Measurements from ENCODE around the gene SLC10A7. TPM values are rescaled to one million over a fixed set of nuclear protein-coding genes. Genes with fewer than 3 reads are reported as not detected.

Gene SLC10A7
- total and polyA plus RNA-seq, 4 donors = 3.7 to 18.7 (median 7.6) TPM

- TF ChIP-seq TAF1 (conservative IDR thresholded peaks at IDR 0.05) = no peak
- TF ChIP-seq RAD21 (IDR thresholded peaks at IDR 0.05) = no peak
- no peak for TF ChIP-seq ATF3 (IDR thresholded peaks at IDR 0.05)
- no peak for TF ChIP-seq GABPA (IDR thresholded peaks at IDR 0.05 in 1 of 2, conservative IDR thresholded peaks at IDR 0.05 in 1 of 2)
- no peak for TF ChIP-seq SP1 (IDR thresholded peaks at IDR 0.05)
- TF ChIP-seq FOXA2 (IDR thresholded peaks at IDR 0.05) = no peak
- TF ChIP-seq FOXA1 (IDR thresholded peaks at IDR 0.05) = no peak
- no peak for TF ChIP-seq EGR1 (IDR thresholded peaks at IDR 0.05; ENCODE audit: low read depth in 2 of 2)
- no peak for TF ChIP-seq ZBTB33 (IDR thresholded peaks at IDR 0.05)
- TF ChIP-seq RXRA (IDR thresholded peaks at IDR 0.05) = no peak
- TF ChIP-seq HNF4G (IDR thresholded peaks at IDR 0.05) = no peak
- TF ChIP-seq HNF4A (conservative IDR thresholded peaks at IDR 0.05) = no peak
- TF ChIP-seq CTCF (IDR thresholded peaks at IDR 0.05; ENCODE audit: low read depth, low read length, missing input control) = no peak
- TF ChIP-seq MAX (IDR thresholded peaks at IDR 0.05) = no peak
- TF ChIP-seq JUND (IDR thresholded peaks at IDR 0.05) = no peak
- no peak for TF ChIP-seq YY1 (IDR thresholded peaks at IDR 0.05)
- no peak for TF ChIP-seq NR2F2 (IDR thresholded peaks at IDR 0.05)
- 97% methylated on average over 1 of the region's 1 CpG for WGBS
- Histone ChIP-seq H3K4me3 (ENCODE audit: low read depth in 1 of 3, low read length in 3 of 3) (no peak overlapping the region), H3K9ac (ENCODE audit: low read depth in 1 of 2, low read length in 2 of 2) (no peak overlapping the region), H3K27me3 (ENCODE audit: control insufficient read depth in 4 of 4, insufficient read depth in 4 of 4, low read length in 3 of 4) (no peaks in the 10 kb centered on the region), H3K9me3 (ENCODE audit: control insufficient read depth in 4 of 4, low read length in 3 of 4) (no peaks in the 10 kb centered on the region), H3K4me1 (ENCODE audit: control insufficient read depth in 4 of 4, insufficient read depth in 4 of 4, low read length in 3 of 4) (no peaks in the 10 kb centered on the region), H3K27ac (ENCODE audit: low read depth in 1 of 2, low read length in 2 of 2) (no peak overlapping the region), H3K36me3 (ENCODE audit: control insufficient read depth in 4 of 4, insufficient read depth in 3 of 4, low read depth in 1 of 4, low read length in 3 of 4) (no peaks in the 10 kb centered on the region)
- DNase-seq (ENCODE audit: low spot score) = no peak
These were observed 149.9 kb downstream of the SLC10A7 start for GRCh38 chr4:146371812-146372211.

GRCh38 chr4:146370841-146371240 is 150.9 kb downstream of the SLC10A7 start:
- no peaks in the 10 kb centered on the region for H3K9me3 ChIP-seq (ENCODE audit: control insufficient read depth in 4 of 4, low read length in 3 of 4)
- TF ChIP-seq HNF4A (conservative IDR thresholded peaks at IDR 0.05) (no peak), MAX (IDR thresholded peaks at IDR 0.05) (no peak), CTCF (IDR thresholded peaks at IDR 0.05; ENCODE audit: low read depth, low read length, missing input control) (no peak), REST (IDR thresholded peaks at IDR 0.05) (no peak), EGR1 (IDR thresholded peaks at IDR 0.05; ENCODE audit: low read depth in 2 of 2) (no peak), FOXA2 (IDR thresholded peaks at IDR 0.05) (no peak)
- H3K27ac ChIP-seq (ENCODE audit: low read depth in 1 of 2, low read length in 2 of 2) = no peak overlapping the region
- no peak overlapping the region for H3K9ac ChIP-seq (ENCODE audit: low read depth in 1 of 2, low read length in 2 of 2)
- H3K27me3 ChIP-seq (ENCODE audit: control insufficient read depth in 4 of 4, insufficient read depth in 4 of 4, low read length in 3 of 4) = no peaks in the 10 kb centered on the region
- no peaks in the 10 kb centered on the region for H3K4me1 ChIP-seq (ENCODE audit: control insufficient read depth in 4 of 4, insufficient read depth in 4 of 4, low read length in 3 of 4)
- H3K4me3 ChIP-seq (ENCODE audit: low read depth in 1 of 3, low read length in 3 of 3) = no peak overlapping the region
- no peaks in the 10 kb centered on the region for H3K36me3 ChIP-seq (ENCODE audit: control insufficient read depth in 4 of 4, insufficient read depth in 3 of 4, low read depth in 1 of 4, low read length in 3 of 4)
- WGBS = 97% methylated on average over 2 of the region's 2 CpGs
- DNase-seq (ENCODE audit: low spot score) = no peak
